GM12878 (cell line): ENCODE results near the gene RNASE7. TPM values are rescaled to one million over a fixed set of nuclear protein-coding genes. Genes with fewer than 3 reads are reported as not detected.

ENCODE experiments used
- ATAC-seq: fragments of 200-7000 bp; cut with Tn5 transposase; 3 replicates; pipeline ENCODE4 v1.9.1; 2020; ENCODE audit warnings: mild to moderate bottlenecking, moderate library complexity
- BruUV-seq: library from RNA; stranded (reverse); fragments of 400-500 nt; replicated peaks from 2 replicates; lab custom pipeline; 2021; lab: Mats Ljungman, UMichigan
- CTCF ChIA-PET: fragments of 300-600 bp; sonication (Branson Sonifier 250); formaldehyde crosslinking; extraction: SDS; loops from one replicate; lab custom pipeline; 2021; ENCODE audit warnings: inconsistent platforms; lab: Yijun Ruan, JAX
- POLR2A ChIA-PET: fragments of 350-600 bp; formaldehyde crosslinking; extraction: SDS; loops from one replicate; lab custom pipeline; 2021; ENCODE audit warnings: inconsistent platforms; lab: Charles Lee
- RAD21 ChIA-PET: fragments of 300-600 bp; sonication (Branson Sonifier 250); formaldehyde crosslinking; loops from one replicate; lab custom pipeline; 2023; ENCODE audit warnings: antibody characterized with exemption; ENCODE audit not compliant: unreplicated experiment; lab: Charles Lee
- SMC1A ChIA-PET: fragments of 300-600 bp; sonication (Branson Sonifier 250); formaldehyde crosslinking; loops from one replicate; lab custom pipeline; 2023; ENCODE audit not compliant: unreplicated experiment, uncharacterized antibody; lab: Charles Lee
- DNase-seq: peaks from one replicate; pipeline ENCODE4 v3.0.0-alpha.2; 2011; ENCODE audit warnings: low read depth, low spot score
- FAIRE-seq: peaks from 3 replicates; lab custom pipeline; 2011; peaks lifted over from hg19 to GRCh38; lab: Jason Lieb, UNC
- H2AFZ ChIP-seq: 2 replicates; pipeline ENCODE4 v1.6.0; 2011; ENCODE audit warnings: low read depth, low read length, control low read depth; ENCODE audit not compliant: control insufficient read depth
- H3K27ac ChIP-seq: 2 replicates; pipeline ENCODE4 v1.5.1; 2011; ENCODE audit warnings: control low read depth; ENCODE audit not compliant: control insufficient read depth, insufficient read depth
- H3K27me3 ChIP-seq, 2 experiments: replicated peaks in 1 of 2; 2 replicates each; pipeline versions ENCODE4 v1.6.0 to v1.6.1; 2011; ENCODE audit warnings: low read length in 1 of 2; ENCODE audit not compliant: control insufficient read depth in 2 of 2, insufficient read depth in 2 of 2
- H3K36me3 ChIP-seq, 2 experiments: 2 replicates each; pipeline ENCODE4 v1.5.1; 2011; ENCODE audit warnings: low read length in 1 of 2; ENCODE audit not compliant: control insufficient read depth in 2 of 2, insufficient read depth in 2 of 2
- H3K4me1 ChIP-seq: 2 replicates; pipeline ENCODE4 v1.6.1; 2011; ENCODE audit warnings: mild to moderate bottlenecking, low read length, moderate library complexity, mixed read lengths; ENCODE audit not compliant: control insufficient read depth, insufficient read depth
- H3K4me2 ChIP-seq: 2 replicates; pipeline ENCODE4 v1.6.0; 2011; ENCODE audit warnings: control low read depth; ENCODE audit not compliant: control insufficient read depth, insufficient read depth
- H3K4me3 ChIP-seq: fragments of 200-600 bp; sonication (generic); 2 replicates; pipeline ENCODE4 v1.5.1; 2016
- H3K79me2 ChIP-seq: 2 replicates; pipeline ENCODE4 v1.6.0; 2011; ENCODE audit warnings: low read length; ENCODE audit not compliant: control insufficient read depth, insufficient read depth
- H3K9ac ChIP-seq: 2 replicates; pipeline ENCODE4 v1.8.0; 2011; ENCODE audit warnings: low read length, control low read depth, mixed read lengths; ENCODE audit not compliant: control insufficient read depth, insufficient read depth
- H3K9me3 ChIP-seq: replicated peaks from 3 replicates; pipeline ENCODE4 v1.5.1; 2011; ENCODE audit warnings: mild to moderate bottlenecking, low read length; ENCODE audit not compliant: control insufficient read depth, insufficient read depth
- H4K20me1 ChIP-seq: 2 replicates; pipeline ENCODE4 v1.6.0; 2011; ENCODE audit not compliant: control insufficient read depth, insufficient read depth
- CBFB ChIP-seq: IDR thresholded peaks from 2 replicates; pipeline ENCODE4 v1.6.1; 2016; ENCODE audit warnings: antibody characterized with exemption, low read depth
- EED ChIP-seq: sonication (generic); IDR thresholded peaks from 2 replicates; pipeline ENCODE4 v1.6.1; 2016; ENCODE audit warnings: antibody characterized with exemption, low read depth
- EGR1 ChIP-seq, 2 experiments: IDR thresholded peaks; 1 replicate in 1 of 2; 2 replicates in 1 of 2; pipeline ENCODE4 v1.6.1; 2011 to 2012; ENCODE audit warnings: low read depth in 2 of 2, low read length in 2 of 2, borderline replicate concordance in 1 of 2, mild to moderate bottlenecking in 1 of 2, moderate library complexity in 1 of 2
- ETV6 ChIP-seq, 2 experiments: fragments of 450-650 bp in 1 of 2; IDR thresholded peaks in 1 of 2; conservative IDR thresholded peaks in 1 of 2; 2 replicates each; pipeline ENCODE4 v1.6.1; 2014; ENCODE audit warnings: antibody characterized with exemption in 1 of 2, borderline replicate concordance in 1 of 2, low read depth in 1 of 2, mild to moderate bottlenecking in 1 of 2, moderate library complexity in 1 of 2
- GABPA ChIP-seq: IDR thresholded peaks from 2 replicates; pipeline ENCODE4 v1.6.1; 2014; ENCODE audit warnings: antibody characterized with exemption, low read depth, mild to moderate bottlenecking, inconsistent platforms
- HCFC1 ChIP-seq: fragments of 150-350 bp; IDR thresholded peaks from 2 replicates; pipeline ENCODE4 v1.6.1; 2014; ENCODE audit warnings: low read length
- JUNB ChIP-seq: IDR thresholded peaks from 2 replicates; pipeline ENCODE4 v1.6.1; 2016; ENCODE audit warnings: antibody characterized with exemption, mild to moderate bottlenecking
- MYB ChIP-seq: fragments of 150-350 bp; IDR thresholded peaks from 2 replicates; pipeline ENCODE4 v1.6.1; 2014; ENCODE audit warnings: mild to moderate bottlenecking, low read depth, low read length, borderline replicate concordance
- NR2C2 ChIP-seq: IDR thresholded peaks from 2 replicates; pipeline ENCODE4 v1.6.1; 2011; ENCODE audit warnings: borderline replicate concordance, low read depth; ENCODE audit not compliant: control insufficient read depth, insufficient read length
- POLR2AphosphoS5 ChIP-seq: IDR thresholded peaks from 2 replicates; pipeline ENCODE4 v1.6.1; 2011; ENCODE audit warnings: mild to moderate bottlenecking, low read length, inconsistent platforms
- RAD51 ChIP-seq: fragments of 450-650 bp; IDR thresholded peaks from 2 replicates; pipeline ENCODE4 v1.6.1; 2016; ENCODE audit warnings: moderate library complexity, mild to moderate bottlenecking, inconsistent platforms
- SREBF2 ChIP-seq: IDR thresholded peaks from 2 replicates; pipeline ENCODE4 v1.6.1; 2012; ENCODE audit warnings: mild to moderate bottlenecking, low read length
- TBL1XR1 ChIP-seq: IDR thresholded peaks from 2 replicates; pipeline ENCODE4 v1.6.1; 2012; ENCODE audit warnings: low read depth, low read length, improper control_type of control experiment
- YY1 ChIP-seq: IDR thresholded peaks from 2 replicates; pipeline ENCODE4 v1.6.1; 2011; ENCODE audit warnings: low read depth, mild to moderate bottlenecking, low read length
- ZNF274 ChIP-seq: IDR thresholded peaks from one replicate; pipeline ENCODE4 v1.8.0; 2011; ENCODE audit not compliant: insufficient read length, insufficient read depth
- WGBS: methylation state at CpG from one replicate; pipeline ENCODE4 v1.1.6; 2016; ENCODE audit warnings: low lambda C conversion rate; ENCODE audit not compliant: insufficient replicate concordance, insufficient coverage; ENCODE audit errors: missing lambda C conversion rate; 5-methylcytosine and 5-hydroxymethylcytosine counted together
- in situ Hi-C: fragments of 300-500 bp; cut with MboI; formaldehyde crosslinking; loops from 9 replicates; pipeline ENCODE4 v1.14.3; 2018; ENCODE audit warnings: mixed read lengths
- intact Hi-C: fragments of 100-400 bp; cut with micrococcal nuclease; formaldehyde crosslinking; loops from one replicate; pipeline ENCODE4 v1.14.2; 2022; ENCODE audit not compliant: unreplicated experiment
- polyA plus RNA-seq, 11 experiments: library from polyadenylated mRNA; depleted of rRNA in 4 of 11; unstranded in 6 of 11; stranded (reverse) in 5 of 11; fragments of >200 nt; fragmentation: Nextera tagmentation in 4 of 11; fragmentation: Illumina TruSeq in 1 of 11; extraction: Ambion mirVana in 4 of 11; extraction: Trizol in 1 of 11; gene quantifications; 1 replicate in 1 of 11; 2 replicates in 10 of 11; pipeline versions ENCODE4 v1.2.1 to v1.2.3, GENCODE V29; 2011 to 2016; ENCODE audit warnings: inconsistent platforms in 2 of 11, missing spikeins in 2 of 11, low read depth in 1 of 11
- total RNA-seq, 4 experiments: library from RNA; depleted of rRNA in 3 of 4; stranded (reverse); fragments of >200 nt in 3 of 4; fragmentation: Illumina TruSeq in 1 of 4; extraction: Trizol in 1 of 4; gene quantifications; 2 replicates each; pipeline versions ENCODE4 v1.2.1 to v1.2.3, GENCODE V29; 2013 to 2021
- TF ChIP-seq, protein P1 (sequence below): IDR thresholded peaks from 2 replicates; pipeline ENCODE4 v1.6.1; 2011; ENCODE audit warnings: borderline replicate concordance, low read depth, mild to moderate bottlenecking, moderate library complexity, low read length; ENCODE audit not compliant: insufficient read depth, poor library complexity, severe bottlenecking

Gene RNASE7
- total and polyA plus RNA-seq, 10 of the 15 experiments (the other 5 are each of a cell fraction or from before 2014, with no cell fraction given): not detected

DNA sequence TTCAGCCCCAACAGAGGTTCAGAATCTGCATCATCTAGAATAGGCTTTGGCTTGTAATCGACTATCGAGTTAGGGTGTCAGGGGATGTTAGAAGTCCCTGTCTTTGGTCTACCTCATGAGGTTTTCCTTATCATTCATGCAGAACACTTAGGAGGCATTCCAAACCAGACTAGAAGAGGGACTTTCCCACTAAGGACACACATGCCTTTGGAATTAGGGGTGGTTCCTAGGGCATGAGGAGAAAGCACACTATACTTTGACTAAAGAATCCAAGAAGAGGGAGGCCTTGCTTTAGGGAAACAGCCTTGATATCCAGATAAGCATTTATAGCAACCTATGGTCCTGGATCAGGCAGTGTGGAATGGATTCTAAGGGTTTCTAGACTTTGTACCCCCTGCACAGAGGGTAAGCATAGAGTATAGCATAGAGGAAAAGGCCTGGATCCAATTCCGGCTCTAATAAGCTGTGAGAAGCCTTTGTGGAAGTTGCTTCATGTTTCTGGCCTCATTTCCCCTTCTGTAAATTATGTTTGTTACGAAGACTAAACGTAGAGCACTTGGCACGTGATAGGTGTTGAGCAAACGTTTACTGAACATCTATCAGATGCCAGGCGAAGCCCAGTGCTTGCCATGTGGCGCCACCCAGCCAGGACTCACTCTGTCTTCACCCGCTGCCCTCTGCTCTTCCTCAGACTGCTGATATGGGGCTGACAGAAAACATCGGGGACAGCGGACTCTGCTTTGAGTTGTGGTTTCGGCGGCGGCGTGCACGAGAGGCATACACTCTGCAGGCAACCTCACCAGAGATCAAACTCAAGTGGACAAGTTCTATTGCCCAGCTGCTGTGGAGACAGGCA, 43.1 kb downstream of the RNASE7 start:
- intact Hi-C loops: no loop called here
- no peaks in the 10 kb centered on the region for H3K9me3 ChIP-seq
- H3K79me2 ChIP-seq: no peaks in the 10 kb centered on the region
- no peak overlapping the region for H3K9ac ChIP-seq
- H4K20me1 ChIP-seq: no peaks in the 10 kb centered on the region
- SMC1A ChIA-PET: interaction anchor here (0.9 kb wide), 1 partner anchor 17 kb away, joined by 4 read pairs; no protein-coding TSS in a partner anchor
- POLR2A ChIA-PET: no interaction called here
- WGBS: 44% methylated on average over 17 of the region's 17 CpGs
- no peaks in the 10 kb centered on the region for H3K36me3 ChIP-seq
- no peak for FAIRE-seq
- H3K27me3 ChIP-seq: peaks cover 0 to 2% of the 10 kb centered on the region in 2 experiments; a peak in 1 of 4 replicates
- H2AFZ ChIP-seq: no peak overlapping the region
- RAD21 ChIA-PET: no interaction called here
- TF ChIP-seq TBL1XR1 (no peak), MYB (no peak), CBFB (no peak), EGR1 (IDR thresholded peaks at IDR 0.05; ENCODE audit: borderline replicate concordance in 1 of 2, low read depth in 2 of 2, low read length in 2 of 2) (no peak)
- TF ChIP-seq, all 136 proteins: peak for 0
- in situ Hi-C loops: no loop called here
- CTCF ChIA-PET: interaction anchor here (0.6 to 5.6 kb wide), 10 partner anchors 8 to 71 kb away, joined by 3 to 61 read pairs (median 6); partner anchors contain the start of gene TMEM253
- BruUV-seq: no TSS peak
- ATAC-seq: no peak
- no peak overlapping the region for H3K4me2 ChIP-seq
- DNase-seq: no peak
- no peak overlapping the region for H3K27ac ChIP-seq
- H3K4me3 ChIP-seq: no peak overlapping the region
- no peaks in the 10 kb centered on the region for H3K4me1 ChIP-seq

DNA sequence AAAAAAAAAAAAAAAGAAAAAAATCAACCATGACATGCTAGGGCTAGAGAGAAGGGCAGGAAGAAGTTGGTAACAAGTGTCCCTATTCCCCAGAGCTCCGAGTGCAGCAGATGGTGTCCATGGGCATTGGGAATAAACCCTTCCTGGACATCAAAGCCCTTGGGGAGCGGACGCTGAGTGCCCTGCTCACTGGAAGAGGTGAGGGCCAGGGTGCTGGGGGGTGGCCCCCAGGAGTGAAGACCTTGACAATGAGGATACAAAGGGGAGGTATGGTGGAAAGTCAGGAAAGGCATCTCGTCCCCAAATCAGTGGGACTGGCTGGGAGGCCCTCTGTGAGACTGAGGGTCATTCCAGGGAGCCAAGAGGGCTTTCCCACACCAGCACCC, 44.7 kb downstream of the RNASE7 start:
- Histone ChIP-seq H2AFZ (no peak overlapping the region), H3K4me3 (no peak overlapping the region), H3K9ac (no peak overlapping the region), H3K79me2 (no peaks in the 10 kb centered on the region), H3K4me2 (no peak overlapping the region), H3K9me3 (no peaks in the 10 kb centered on the region), H4K20me1 (no peaks in the 10 kb centered on the region), H3K4me1 (no peaks in the 10 kb centered on the region), H3K27ac (no peak overlapping the region), H3K36me3 (no peaks in the 10 kb centered on the region), H3K27me3 (no peaks in the 10 kb centered on the region)
- ChIA-PET SMC1A (no interaction called here), RAD21 (interaction anchor here (0.7 to 1.2 kb wide), 2 partner anchors 19 to 22 kb away, joined by 4 read pairs; no protein-coding TSS in a partner anchor), POLR2A (no interaction called here), CTCF (interaction anchor here (1.3 to 5.6 kb wide), 8 partner anchors 8 to 229 kb away, joined by 3 to 61 read pairs (median 4); partner anchors contain the start of genes ARHGEF40 and TMEM253)
- no TSS peak for BruUV-seq
- FAIRE-seq: no peak
- no peak for DNase-seq
- WGBS: 45% methylated on average over 4 of the region's 4 CpGs
- intact Hi-C loops: no loop called here
- ATAC-seq: no peak
- in situ Hi-C loops: no loop called here
- TF ChIP-seq GABPA: no peak
- no peak for TF ChIP-seq ZNF274
- TF ChIP-seq CBFB: no peak
- TF ChIP-seq YY1: no peak
- no peak for TF ChIP-seq NR2C2
- no peak for TF ChIP-seq JUNB
- no peak for TF ChIP-seq SREBF2
- TF ChIP-seq HCFC1: no peak
- TF ChIP-seq EED: no peak
- no peak for TF ChIP-seq ETV6 (conservative IDR thresholded peaks at IDR 0.05 in 1 of 2, IDR thresholded peaks at IDR 0.05 in 1 of 2; ENCODE audit: borderline replicate concordance in 1 of 2, low read depth in 1 of 2)
- no peak for TF ChIP-seq POLR2AphosphoS5
- TF ChIP-seq, protein P1, sequence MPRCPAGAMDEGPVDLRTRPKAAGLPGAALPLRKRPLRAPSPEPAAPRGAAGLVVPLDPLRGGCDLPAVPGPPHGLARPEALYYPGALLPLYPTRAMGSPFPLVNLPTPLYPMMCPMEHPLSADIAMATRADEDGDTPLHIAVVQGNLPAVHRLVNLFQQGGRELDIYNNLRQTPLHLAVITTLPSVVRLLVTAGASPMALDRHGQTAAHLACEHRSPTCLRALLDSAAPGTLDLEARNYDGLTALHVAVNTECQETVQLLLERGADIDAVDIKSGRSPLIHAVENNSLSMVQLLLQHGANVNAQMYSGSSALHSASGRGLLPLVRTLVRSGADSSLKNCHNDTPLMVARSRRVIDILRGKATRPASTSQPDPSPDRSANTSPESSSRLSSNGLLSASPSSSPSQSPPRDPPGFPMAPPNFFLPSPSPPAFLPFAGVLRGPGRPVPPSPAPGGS: no peak
- TF ChIP-seq RAD51: no peak
